ENCODE measurements around the gene TMEM52.
A peak's percentile ranks its signal among the peaks of the same experiment; 100 is the strongest.

TMEM52 gene

GRCh38 chr1:1943834-1944570 is 24.9 kb upstream of the TMEM52 start (continued):
- TF ChIP-seq ZXDB (tag by site-specific recombination; IDR thresholded peaks at IDR 0.05): peak; percentile 69; the same call in 1 of the 2 replicates
- no peak for TF ChIP-seq RBAK (tag by site-specific recombination; IDR thresholded peaks at IDR 0.05)
- no peak; the same call in 1 of the 2 replicates for TF ChIP-seq KLF1 (tag by site-specific recombination; IDR thresholded peaks at IDR 0.05)
- peak; percentile 88 for TF ChIP-seq GLIS2 (tag by site-specific recombination; IDR thresholded peaks at IDR 0.05)
- no peak for TF ChIP-seq FEZF1 (tag by site-specific recombination; IDR thresholded peaks at IDR 0.05)
- no peak for TF ChIP-seq ZNF280C (tag by site-specific recombination; IDR thresholded peaks at IDR 0.05)
- peak; percentile 45; the same call in 1 of the 2 replicates for TF ChIP-seq PRDM10 (tag by site-specific recombination; IDR thresholded peaks at IDR 0.05)
- TF ChIP-seq ZNF473 (tag by site-specific recombination; IDR thresholded peaks at IDR 0.05): no peak
- no peak for TF ChIP-seq ZNF274 (IDR thresholded peaks at IDR 0.05; ENCODE audit: low read length)
- TF ChIP-seq ZNF274 (tag by site-specific recombination; IDR thresholded peaks at IDR 0.05; ENCODE audit: borderline replicate concordance): no peak
- TF ChIP-seq ZNF354C (tag by site-specific recombination; IDR thresholded peaks at IDR 0.05; ENCODE audit: borderline replicate concordance, low read depth): no peak
- TF ChIP-seq ZNF48 (tag by site-specific recombination; IDR thresholded peaks at IDR 0.05): no peak
- no peak for TF ChIP-seq BCL6B (tag by site-specific recombination; IDR thresholded peaks at IDR 0.05)
- TF ChIP-seq ZNF792 (tag by site-specific recombination; IDR thresholded peaks at IDR 0.05): no peak
- TF ChIP-seq ZNF837 (tag by site-specific recombination; IDR thresholded peaks at IDR 0.05): no peak
- peak; percentile 97 for TF ChIP-seq CTCF (tag by site-specific recombination; IDR thresholded peaks at IDR 0.05)
- peak; percentile 52; the same call in 1 of the 2 replicates for TF ChIP-seq YY1 (tag by site-specific recombination; IDR thresholded peaks at IDR 0.05)
- TF ChIP-seq ZSCAN4 (tag by site-specific recombination; IDR thresholded peaks at IDR 0.05): peak; percentile 69
- TF ChIP-seq ZNF24 (tag by site-specific recombination; IDR thresholded peaks at IDR 0.05): peak; percentile 37; the same call in 1 of the 2 replicates
- TF ChIP-seq ZNF221 (tag by site-specific recombination; IDR thresholded peaks at IDR 0.05; ENCODE audit: borderline replicate concordance): no peak
- peak; percentile 79 for TF ChIP-seq ZBTB26 (tag by site-specific recombination; optimal IDR thresholded peaks at IDR 0.05)
- no peak for TF ChIP-seq HOXA7 (CRISPR knock-in tag; IDR thresholded peaks at IDR 0.05; ENCODE audit: borderline replicate concordance)
- 0 out of 2 replicates have a peak, but pooled peaks have one; percentile 67 for TF ChIP-seq KLF17 (tag by site-specific recombination; IDR thresholded peaks at IDR 0.05)
- TF ChIP-seq HIC1 (tag by site-specific recombination; IDR thresholded peaks at IDR 0.05): no peak; the same call in 1 of the 2 replicates
